ENCODE data around the gene GPR146. TPM values are rescaled to one million over a fixed set of nuclear protein-coding genes. Genes with fewer than 3 reads are reported as not detected.

Gene GPR146
- total and polyA plus RNA-seq, 2 of the 13 experiments (the other 11 are each of a cell fraction or from before 2014, with no cell fraction given) = 2.0 to 15.9 TPM

- TF ChIP-seq ZSCAN22 (CRISPR knock-in tag; IDR thresholded peaks at IDR 0.05) = no peak
- no peak for TF ChIP-seq SETDB1 (CRISPR knock-in tag; IDR thresholded peaks at IDR 0.05; ENCODE audit: borderline replicate concordance)
- no peak for TF ChIP-seq TEAD3 (CRISPR knock-in tag; optimal IDR thresholded peaks at IDR 0.05; ENCODE audit: borderline replicate concordance)
- TF ChIP-seq DDIT3 (CRISPR knock-in tag; IDR thresholded peaks at IDR 0.05) = no peak
- TF ChIP-seq ZNF687 (CRISPR knock-in tag; IDR thresholded peaks at IDR 0.05) = no peak
- no peak for TF ChIP-seq PBX3 (CRISPR knock-in tag; IDR thresholded peaks at IDR 0.05; ENCODE audit: borderline replicate concordance)
These were observed 45.0 kb upstream of the GPR146 start (continued) for GRCh38 chr7:999149-999879.

Measured in HepG2 (cell line).